Measurements from ENCODE around the gene MINDY4.

The MINDY4 gene

DNA sequence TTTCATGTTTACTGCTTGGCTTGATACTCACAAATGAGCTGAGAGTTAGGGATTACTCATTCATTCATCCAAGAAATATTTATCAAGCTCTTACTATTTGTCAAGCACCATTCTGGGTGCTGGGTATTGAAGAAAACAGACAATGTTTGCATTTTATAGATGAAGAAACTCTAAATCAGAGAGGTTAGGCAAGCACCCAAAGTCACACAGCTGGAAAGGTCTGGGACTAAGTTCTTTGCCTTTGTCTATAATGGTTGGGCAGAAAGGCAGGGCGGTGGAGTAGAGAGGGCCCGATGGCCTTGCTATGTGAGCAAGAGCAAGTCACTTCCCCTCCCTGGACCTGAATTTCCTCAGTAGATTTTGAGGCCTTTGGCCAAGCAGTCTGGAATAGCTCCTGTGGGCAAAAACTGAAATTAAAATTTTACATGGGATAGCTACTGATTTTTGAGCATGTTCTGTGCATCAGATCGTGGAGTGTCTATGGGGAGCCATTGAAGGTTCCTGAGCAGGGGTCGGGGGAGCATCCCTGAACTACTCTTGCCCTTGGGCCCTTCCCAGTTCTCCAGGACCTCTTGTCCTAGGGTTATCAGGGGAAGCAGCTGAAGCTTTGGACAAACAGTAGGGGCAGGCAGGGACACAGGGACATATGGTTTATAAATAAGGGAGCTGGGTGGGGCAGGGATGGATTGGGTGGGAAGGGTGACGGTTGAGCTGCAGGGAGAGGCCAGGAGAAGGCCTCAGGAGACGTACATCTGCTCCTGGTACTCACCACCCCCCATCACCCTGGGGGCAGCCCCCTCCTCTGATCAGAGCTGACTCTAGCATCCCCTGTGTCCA lies 163.7 kb downstream of the MINDY4 start:
- no peak for DNase-seq

- no peak for DNase-seq
These were observed 164.3 kb downstream of the MINDY4 start for GRCh38 chr7:30935569-30935877.

- no peak for DNase-seq
These were observed 165.5 kb downstream of the MINDY4 start for GRCh38 chr7:30936650-30937245.

DNA sequence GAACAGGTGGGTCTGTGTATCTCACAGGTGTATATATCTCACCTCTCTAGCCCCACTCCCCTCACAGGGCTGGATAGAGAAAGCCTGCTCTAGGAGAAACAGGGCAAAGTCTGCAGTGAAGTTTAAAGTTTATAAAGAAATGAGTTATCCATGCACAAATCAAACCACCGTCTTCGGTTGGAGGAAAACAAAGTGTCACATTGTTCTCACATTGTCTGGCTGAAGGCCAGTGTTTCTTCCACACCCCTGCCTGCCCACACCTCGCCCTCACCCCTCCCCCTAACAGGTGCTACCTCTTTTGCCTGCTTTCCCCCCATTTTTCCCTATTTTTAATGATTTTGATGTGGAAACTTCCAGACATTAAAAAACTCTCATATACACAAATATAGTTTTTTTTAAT lies 166.2 kb downstream of the MINDY4 start:
- no peak for DNase-seq

DNA sequence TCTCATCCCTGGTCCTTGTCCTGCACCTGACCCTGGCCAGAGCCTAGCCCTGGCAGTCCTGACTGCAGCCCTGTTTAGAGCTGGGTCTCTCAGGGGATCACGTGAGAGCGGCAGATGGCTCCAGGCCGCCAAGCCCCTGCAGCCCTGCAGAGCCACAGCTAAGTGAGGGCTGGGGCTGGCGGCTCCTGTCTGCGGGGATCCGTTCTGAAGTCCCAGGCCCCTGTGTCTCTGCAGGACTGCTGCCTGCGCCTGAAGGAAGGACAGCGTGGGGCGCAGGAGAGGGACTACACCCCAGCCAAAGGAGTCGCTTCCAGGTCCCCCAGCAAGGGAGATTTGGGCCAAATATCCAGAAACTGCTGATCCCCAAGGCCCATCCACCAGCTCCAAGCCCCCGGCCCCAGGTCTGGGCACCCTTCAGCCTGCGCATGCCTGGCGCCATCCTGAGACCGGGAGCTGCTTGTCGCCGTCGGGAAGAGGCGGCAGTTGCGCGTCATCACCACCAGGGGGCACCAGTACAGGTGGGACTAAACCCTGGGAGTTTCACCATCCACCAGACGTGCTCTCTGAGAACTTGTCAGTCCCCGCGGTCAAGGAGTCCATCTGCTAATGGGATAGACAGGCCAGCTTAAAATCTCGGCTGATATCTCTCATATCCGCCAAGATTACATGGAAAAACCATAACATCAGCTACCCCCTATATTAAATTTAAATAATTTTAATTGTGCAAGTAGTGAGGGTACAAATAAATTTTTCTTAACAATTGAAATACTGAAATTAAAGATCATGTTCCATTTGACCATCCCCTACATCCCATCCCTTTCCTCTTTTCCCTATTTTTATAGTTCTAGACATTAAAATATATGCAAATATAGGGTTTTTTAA lies 167.5 kb downstream of the MINDY4 start:
- DNase-seq, result peak; percentile 81

DNA sequence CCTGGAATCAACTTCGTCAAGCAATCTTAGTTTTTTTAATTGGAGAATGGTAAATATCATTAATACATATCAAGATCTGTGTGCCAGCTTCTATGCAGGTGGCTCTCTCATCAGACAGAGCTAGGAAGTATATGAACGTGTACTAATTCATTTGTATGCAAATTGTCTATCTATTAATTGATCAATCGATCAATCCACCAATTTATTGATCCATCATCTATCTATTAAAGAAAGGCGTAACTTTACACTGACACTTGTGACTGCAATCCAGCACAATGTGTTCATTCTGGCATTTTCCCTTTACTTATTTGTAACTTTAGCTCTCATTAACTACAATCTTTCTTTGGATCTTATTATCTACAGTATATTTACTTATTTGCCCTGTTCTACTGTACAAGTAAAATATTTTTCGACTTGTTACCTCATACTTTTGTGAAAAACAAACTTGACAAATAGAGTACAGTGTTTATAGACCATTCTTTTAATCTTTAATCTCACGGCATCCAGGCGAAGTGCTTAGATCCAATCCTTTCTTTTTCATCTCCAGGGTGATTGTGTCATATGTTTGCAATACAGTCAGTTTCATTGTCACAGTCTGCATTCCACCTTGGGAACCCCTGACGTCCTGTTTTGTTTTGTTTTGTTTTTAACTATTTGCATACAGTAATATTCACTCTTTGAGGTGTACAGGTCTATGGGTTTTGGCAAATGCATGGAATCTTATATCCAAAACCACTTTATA lies 170.5 kb downstream of the MINDY4 start:
- no peak for DNase-seq

All from NCI-H2171 (cell line).